ENCODE measurements around the gene CBX8. TPM values are rescaled to one million over a fixed set of nuclear protein-coding genes. Genes with fewer than 3 reads are reported as not detected.

CBX8 gene
- total and polyA plus RNA-seq, 2 of the 13 experiments (the other 11 are each of a cell fraction or from before 2014, with no cell fraction given) = 0.34 to 12.6 TPM

- peak overlapping the region; percentile 85 for H3K27ac ChIP-seq (ENCODE audit: extremely low read length, insufficient read depth, low read length)
- H3K4me1 ChIP-seq (ENCODE audit: insufficient read depth, low read length) = peaks cover 86% of the 10 kb centered on the region
- WGBS (ENCODE audit: low lambda C conversion rate) = 3% methylated on average over 6 of the region's 7 CpGs
- no peaks in the 10 kb centered on the region for H4K20me1 ChIP-seq (ENCODE audit: insufficient read depth, low read length)
- H3K27me3 ChIP-seq (ENCODE audit: control insufficient read depth in 1 of 2, insufficient read depth in 2 of 2, low read length in 2 of 2) = no peaks in the 10 kb centered on the region
- in situ Hi-C loops (cut with HindIII; ENCODE audit: extremely low pct_ligation_motif_present, low pct_unique_long_range_greater_than_20kb) (no loop called here), intact Hi-C loops (cut with micrococcal nuclease; ENCODE audit: unreplicated experiment) (loop anchor here (2.0 to 5.0 kb wide), 2 partner anchors 82 to 147 kb away; no protein-coding TSS in a partner anchor)
- no peaks in the 10 kb centered on the region for H3K79me2 ChIP-seq (ENCODE audit: insufficient read depth, low read length)
- FAIRE-seq (peak; percentile 50), ATAC-seq (peak; percentile 21), DNase-seq (ENCODE audit: low spot score) (peak; percentile 50)
- POLR2A ChIA-PET = interaction anchor here (0.9 to 9.7 kb wide), 14 partner anchors 8 to 145 kb away, joined by 3 to 333 read pairs (median 8); partner anchors contain the start of gene CBX8
- no peaks in the 10 kb centered on the region for H3K36me3 ChIP-seq (replicated peaks in 1 of 2; ENCODE audit: control insufficient read depth in 1 of 2, insufficient read depth in 2 of 2, low read length in 2 of 2)
- peak overlapping the region; percentile 92 for H3K9ac ChIP-seq (ENCODE audit: insufficient read depth, low read depth, low read length)
- no peaks in the 10 kb centered on the region for H3K9me3 ChIP-seq (ENCODE audit: low read length)
- CTCF ChIA-PET (ENCODE audit: low intra/inter-chr PET ratio, low total read pairs) = interaction anchor here (1.4 to 2.6 kb wide), 3 partner anchors 60 to 146 kb away, joined by 3 to 6 read pairs (median 3); no protein-coding TSS in a partner anchor
- peak overlapping the region; percentile 63 to 87 (median 77); a peak in 5 of 6 replicates for H3K4me3 ChIP-seq (replicated peaks in 1 of 3; ENCODE audit: insufficient read depth in 1 of 3, low read depth in 2 of 3, low read length in 3 of 3)
- H2AFZ ChIP-seq (ENCODE audit: low read length) = no peak overlapping the region
- BruUV-seq (replicated peaks) = no TSS peak
- H3K4me2 ChIP-seq (ENCODE audit: low read depth, low read length) = peak overlapping the region; percentile 99
- TF ChIP-seq POLR2AphosphoS5 (IDR thresholded peaks at IDR 0.05; ENCODE audit: low read depth, low read length) (peak; percentile 63; the same call in 1 of the 2 replicates), TMF1 (CRISPR knock-in tag; IDR thresholded peaks at IDR 0.05; ENCODE audit: low read depth) (0 out of 2 replicates have a peak, but pooled peaks have one; percentile 6), TEAD3 (CRISPR knock-in tag; optimal IDR thresholded peaks at IDR 0.05; ENCODE audit: borderline replicate concordance) (peak; percentile 12), POLR2G (IDR thresholded peaks at IDR 0.05; ENCODE audit: low read depth, low read length) (peak; percentile 66; the same call in 1 of the 2 replicates), HOMEZ (CRISPR knock-in tag; IDR thresholded peaks at IDR 0.05; ENCODE audit: low read depth) (0 out of 2 replicates have a peak, but pooled peaks have one; percentile 6), ZFP37 (CRISPR knock-in tag; IDR thresholded peaks at IDR 0.05; ENCODE audit: borderline replicate concordance) (peak; percentile 5; the same call in 1 of the 2 replicates), ZNF772 (CRISPR knock-in tag; IDR thresholded peaks at IDR 0.05) (0 out of 2 replicates have a peak, but pooled peaks have one; percentile 26), MEF2D (CRISPR knock-in tag; IDR thresholded peaks at IDR 0.05) (no peak), ZSCAN25 (CRISPR knock-in tag; IDR thresholded peaks at IDR 0.05) (peak; percentile 60), ZMYM3 (CRISPR knock-in tag; IDR thresholded peaks at IDR 0.05) (no peak), YY1 (IDR thresholded peaks at IDR 0.05; ENCODE audit: insufficient read depth, insufficient replicate concordance, low read depth, low read length) (no peak), SATB2 (CRISPR knock-in tag; IDR thresholded peaks at IDR 0.05) (0 out of 2 replicates have a peak, but pooled peaks have one; percentile 0), LRRFIP1 (CRISPR knock-in tag; conservative IDR thresholded peaks at IDR 0.05) (no peak), PRPF4 (IDR thresholded peaks at IDR 0.05; ENCODE audit: low read depth, low read length, poor library complexity, severe bottlenecking) (no peak), ZNF354B (CRISPR knock-in tag; IDR thresholded peaks at IDR 0.05) (0 out of 2 replicates have a peak, but pooled peaks have one; percentile 23), CBFB (CRISPR knock-in tag; IDR thresholded peaks at IDR 0.05) (no peak), ZNF350 (CRISPR knock-in tag; IDR thresholded peaks at IDR 0.05; ENCODE audit: borderline replicate concordance, low read depth) (peak; percentile 4; the same call in 1 of the 2 replicates), ZNF296 (CRISPR knock-in tag; conservative IDR thresholded peaks at IDR 0.05) (0 out of 2 replicates have a peak, but pooled peaks have one; percentile 15), SOX13 (IDR thresholded peaks at IDR 0.05) (0 out of 2 replicates have a peak, but pooled peaks have one; percentile 20), SOX13 (CRISPR knock-in tag; conservative IDR thresholded peaks at IDR 0.05 in 1 of 2, IDR thresholded peaks at IDR 0.05 in 1 of 2) (no peak)
These were observed 48.7 kb upstream of the CBX8 start for GRCh38 chr17:79845601-79845949.

Measured in HepG2 (cell line).